Stimulated activated CD4-positive, alpha-beta T cell treated with anti-CD3 and anti-CD28 coated beads, Interleukin-12 subunit alpha, Interleukin-12 subunit beta, amount 100 ng/mL, for 4 hours (primary cell): Measurements from ENCODE around the gene TRIM56.

ENCODE experiments used
- DNase-seq: peaks from one replicate; pipeline ENCODE4 v3.0.0-alpha.2; 2020

Gene TRIM56

DNA sequence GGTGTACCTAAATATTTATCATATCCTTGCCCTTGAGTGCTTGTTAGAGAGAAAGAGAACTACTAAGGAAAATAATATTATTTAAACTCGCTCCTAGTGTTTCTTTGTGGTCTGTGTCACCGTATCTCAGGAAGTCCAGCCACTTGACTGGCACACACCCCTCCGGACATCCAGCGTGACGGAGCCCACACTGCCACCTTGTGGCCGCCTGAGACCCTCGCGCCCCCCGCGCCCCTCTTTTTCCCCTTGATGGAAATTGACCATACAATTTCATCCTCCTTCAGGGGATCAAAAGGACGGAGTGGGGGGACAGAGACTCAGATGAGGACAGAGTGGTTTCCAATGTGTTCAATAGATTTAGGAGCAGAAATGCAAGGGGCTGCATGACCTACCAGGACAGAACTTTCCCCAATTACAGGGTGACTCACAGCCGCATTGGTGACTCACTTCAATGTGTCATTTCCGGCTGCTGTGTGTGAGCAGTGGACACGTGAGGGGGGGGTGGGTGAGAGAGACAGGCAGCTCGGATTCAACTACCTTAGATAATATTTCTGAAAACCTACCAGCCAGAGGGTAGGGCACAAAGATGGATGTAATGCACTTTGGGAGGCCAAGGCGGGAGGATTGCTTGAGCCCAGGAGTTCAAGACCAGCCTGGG, 53.1 kb downstream of the TRIM56 start:
- peak; percentile 78 for DNase-seq

DNA sequence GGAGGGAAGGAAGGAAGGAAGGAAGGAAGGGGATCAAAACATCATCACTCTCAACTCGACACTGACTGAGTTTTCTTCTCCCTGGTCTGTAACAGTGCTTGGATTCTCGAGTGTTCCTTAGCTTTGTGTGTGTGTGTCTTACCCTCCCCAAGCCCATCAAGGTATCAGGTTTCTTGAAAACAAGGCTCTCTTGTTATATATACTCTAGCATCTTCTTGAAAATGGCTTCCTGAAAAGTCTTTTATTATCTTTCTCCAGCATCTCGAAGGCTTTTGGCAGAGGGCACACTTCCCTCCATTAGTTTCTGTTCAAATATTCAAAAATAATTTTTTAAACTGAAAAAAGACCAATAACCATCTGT, 55.0 kb downstream of the TRIM56 start:
- no peak for DNase-seq

DNA sequence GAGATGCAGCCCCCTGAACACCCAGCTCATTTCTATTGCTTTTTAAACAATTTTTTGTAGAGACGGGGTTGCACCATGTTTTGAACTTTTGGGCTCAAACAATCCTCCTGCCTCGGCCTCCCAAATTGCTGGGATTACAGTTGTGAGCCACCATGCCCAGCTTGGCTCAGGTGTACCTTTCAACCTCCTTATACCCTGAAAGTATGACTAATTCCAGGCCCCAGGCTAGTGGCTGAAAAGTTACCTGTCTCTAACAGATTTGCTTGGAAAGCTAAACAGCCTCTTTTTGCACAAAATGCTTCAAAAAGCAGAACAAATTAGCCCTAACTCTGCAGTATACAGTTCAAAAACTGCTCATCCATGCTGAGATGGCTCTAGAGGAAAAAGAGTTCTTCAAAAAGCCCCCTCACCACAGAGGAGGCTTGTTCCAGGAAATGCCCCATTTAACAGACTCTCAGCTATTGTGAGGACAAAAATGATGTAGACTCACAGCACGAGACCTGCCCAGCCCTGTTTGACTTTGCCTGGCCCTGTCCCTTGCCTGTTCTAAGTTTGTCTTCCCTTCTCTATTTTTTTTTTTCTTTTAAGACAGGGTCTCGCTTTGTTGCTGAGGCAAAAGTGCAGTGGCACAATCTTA, 55.6 kb downstream of the TRIM56 start:
- no peak for DNase-seq
